HCT116 (cell line): ENCODE data around the gene C4orf36.

Source experiments
- CTCF ChIP-seq, 3 experiments: fragments of 200-600 bp in 1 of 3; sonication (generic) in 1 of 3; IDR thresholded peaks in 2 of 3; conservative IDR thresholded peaks in 1 of 3; 2 replicates each; pipeline ENCODE4 v1.5.1; 2012 to 2017; ENCODE audit warnings: low read depth in 2 of 3, low read length in 2 of 3, antibody characterized with exemption in 1 of 3, borderline replicate concordance in 1 of 3, control low read depth in 1 of 3, mild to moderate bottlenecking in 1 of 3, mixed read lengths in 1 of 3, mixed run types in 1 of 3, moderate library complexity in 1 of 3; ENCODE audit not compliant: insufficient read depth in 1 of 3
- POLR2A ChIP-seq: IDR thresholded peaks from 2 replicates; pipeline ENCODE4 v1.7.0; 2011; ENCODE audit warnings: borderline replicate concordance; ENCODE audit not compliant: insufficient read depth, insufficient read length; ENCODE audit errors: extremely low read depth
- TCF7L2 ChIP-seq: IDR thresholded peaks from 2 replicates; pipeline ENCODE4 v1.7.0; 2011; ENCODE audit warnings: borderline replicate concordance, inconsistent platforms; ENCODE audit not compliant: insufficient read depth, insufficient read length; ENCODE audit errors: extremely low read depth

- TF ChIP-seq POLR2A, result no peak
- no peak for TF ChIP-seq CTCF (IDR thresholded peaks at IDR 0.05 in 2 of 3, conservative IDR thresholded peaks at IDR 0.05 in 1 of 3; ENCODE audit: borderline replicate concordance in 1 of 3, insufficient read depth in 1 of 3, low read depth in 2 of 3, low read length in 2 of 3)
- no peak for TF ChIP-seq TCF7L2
These were observed 20.1 kb downstream of the C4orf36 start for GRCh38 chr4:86872135-86872534.
